Retinal pigment epithelial cell (primary cell): ENCODE data around the gene CTRL.
A peak's percentile ranks its signal among the peaks of the same experiment; 100 is the strongest.

ENCODE experiments used
- DNase-seq: peaks from one replicate; pipeline ENCODE4 v3.0.0-alpha.2; 2010; ENCODE audit warnings: low read depth
- H3K4me3 ChIP-seq: 2 replicates; pipeline ENCODE4 v1.5.1; 2011; ENCODE audit warnings: mild to moderate bottlenecking, low read length, control low read depth, moderate library complexity
- CTCF ChIP-seq: conservative IDR thresholded peaks from 2 replicates; pipeline ENCODE4 v1.5.1; 2011; ENCODE audit warnings: low read depth, low read length, control low read depth, inconsistent platforms

CTRL gene

GRCh38 chr16:67892899-67893742 is 38.5 kb downstream of the CTRL start, which contains the start of gene PSKH1:
Gene PSKH1, plus strand, starts transcription at chr16:67893254. Its CDS starts 15,496 bp downstream, at chr16:67908750.
- no peak for TF ChIP-seq CTCF
- DNase-seq, result peak; percentile 78
- H3K4me3 ChIP-seq, result peak within 1 kb of the TSS; percentile 83

GRCh38 chr16:67892375-67892774 is 39.3 kb downstream of the CTRL start:
- TF ChIP-seq CTCF, result no peak
- no peak for DNase-seq
- H3K4me3 ChIP-seq, result peak overlapping the region; percentile 50

- no peak overlapping the region for H3K4me3 ChIP-seq
- no peak for TF ChIP-seq CTCF
- no peak for DNase-seq
Measured at GRCh38 chr16:67888331-67888730, 43.3 kb downstream of the CTRL start.

GRCh38 chr16:67886387-67886786 is 45.3 kb downstream of the CTRL start:
- no peak for TF ChIP-seq CTCF
- H3K4me3 ChIP-seq, result no peak overlapping the region
- no peak for DNase-seq

GRCh38 chr16:67885976-67886375 is 45.7 kb downstream of the CTRL start:
- no peak for DNase-seq
- no peak for TF ChIP-seq CTCF
- no peak overlapping the region for H3K4me3 ChIP-seq

GRCh38 chr16:67885545-67885944 is 46.1 kb downstream of the CTRL start:
- no peak for DNase-seq
- TF ChIP-seq CTCF, result no peak
- no peak overlapping the region for H3K4me3 ChIP-seq

- no peak for DNase-seq
Measured at GRCh38 chr16:67884684-67885083, 47.0 kb downstream of the CTRL start, which contains the start of gene NRN1L. Gene NRN1L, plus strand, starts transcription at chr16:67884885. Its CDS starts 19 bp downstream, at chr16:67884904.

More at GRCh38 chr16:67884684-67885083, 47.0 kb downstream of the CTRL start, which contains the start of gene NRN1L:
- no peak within 1 kb of the TSS for H3K4me3 ChIP-seq
- no peak for TF ChIP-seq CTCF
